Erythroblast (primary cell): ENCODE data around the gene FOXP1.
"Not testable (repeated sequence)": the region's sequence is repeated elsewhere in the genome, so short reads cannot be mapped to it uniquely, and the experiment has no call there.

Source experiments
- GATA1 ChIP-seq: IDR thresholded peaks from 2 replicates; pipeline ENCODE4 v1.6.1; 2011; ENCODE audit warnings: low read depth, mild to moderate bottlenecking, control low read depth, low read length, moderate library complexity
- POLR2A ChIP-seq: IDR thresholded peaks from 2 replicates; pipeline ENCODE4 v1.6.1; 2011; ENCODE audit warnings: mild to moderate bottlenecking, low read length

DNA sequence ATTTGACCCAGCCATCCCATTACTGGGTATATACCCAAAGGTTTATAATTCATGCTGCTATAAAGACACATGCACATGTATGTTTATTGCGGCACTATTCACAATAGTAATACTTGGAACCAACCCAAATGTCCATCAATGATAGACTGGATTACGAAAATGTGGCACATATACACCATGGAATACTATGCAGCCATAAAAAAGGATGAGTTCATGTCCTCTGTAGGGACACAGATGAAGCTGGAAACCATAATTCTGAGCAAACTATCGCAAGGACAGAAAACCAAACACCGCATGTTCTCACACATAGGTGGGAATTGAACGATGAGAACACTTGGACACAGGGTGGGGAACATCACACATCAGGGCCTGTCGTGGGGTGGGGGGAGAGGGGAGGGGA is 568.9 kb downstream of the FOXP1 start:
- TF ChIP-seq POLR2A, GATA1: not testable (repeated sequence)
